OCI-LY1 (cell line): ENCODE measurements around the gene BHLHE23.

Experiments used
- H2AFZ ChIP-seq: fragments of 200-600 bp; sonication (generic), shearing (Covaris generic); 2 replicates; pipeline ENCODE4 v1.6.0; 2014; ENCODE audit warnings: antibody characterized with exemption, mild to moderate bottlenecking, low read length
- H3F3A ChIP-seq: fragments of 200-600 bp; sonication (generic), shearing (Covaris generic); 2 replicates; pipeline ENCODE4 v1.6.0; 2014; ENCODE audit warnings: mild to moderate bottlenecking, antibody characterized with exemption, low read length, moderate library complexity; ENCODE audit not compliant: insufficient read depth
- H3K27ac ChIP-seq: fragments of 200-600 bp; sonication (generic); 2 replicates; pipeline ENCODE4 v1.5.1; 2014; ENCODE audit warnings: low read length, mixed run types, mild to moderate bottlenecking, low read depth; ENCODE audit not compliant: poor library complexity, severe bottlenecking
- H3K27me3 ChIP-seq: fragments of 200-600 bp; sonication (generic); 2 replicates; pipeline ENCODE4 v1.6.0; 2014; ENCODE audit warnings: antibody characterized with exemption, mild to moderate bottlenecking, low read length, moderate library complexity; ENCODE audit not compliant: insufficient read depth
- H3K36me3 ChIP-seq: fragments of 200-600 bp; sonication (generic); 2 replicates; pipeline ENCODE4 v1.6.1; 2014; ENCODE audit warnings: mild to moderate bottlenecking, antibody characterized with exemption, low read length, moderate library complexity, mixed read lengths; ENCODE audit not compliant: insufficient read depth
- H3K4me1 ChIP-seq: fragments of 200-600 bp; sonication (generic); 2 replicates; pipeline ENCODE4 v1.5.1; 2014; ENCODE audit warnings: mild to moderate bottlenecking, low read length, moderate library complexity; ENCODE audit not compliant: insufficient read depth, severe bottlenecking
- H3K4me2 ChIP-seq: fragments of 200-600 bp; sonication (generic), shearing (Covaris generic); 2 replicates; pipeline ENCODE4 v1.6.1; 2014; ENCODE audit warnings: low read length
- H3K4me3 ChIP-seq: fragments of 200-600 bp; sonication (generic); 2 replicates; pipeline ENCODE4 v1.5.1; 2014; ENCODE audit warnings: low read length, low read depth, mild to moderate bottlenecking, mixed read lengths; ENCODE audit not compliant: poor library complexity, severe bottlenecking
- H3K79me2 ChIP-seq: fragments of 200-600 bp; shearing (Covaris generic); 2 replicates; pipeline ENCODE4 v1.6.1; 2016; ENCODE audit warnings: mixed run types, low read length, mixed read lengths; ENCODE audit not compliant: insufficient read depth
- H3K9ac ChIP-seq: fragments of 200-600 bp; sonication (generic), shearing (Covaris generic); 2 replicates; pipeline ENCODE4 v1.6.1; 2014; ENCODE audit warnings: mild to moderate bottlenecking, low read length, mixed read lengths
- H3K9me2 ChIP-seq: fragments of 200-600 bp; sonication (generic), shearing (Covaris generic); 2 replicates; pipeline ENCODE4 v1.6.1; 2014; ENCODE audit warnings: low read depth, mild to moderate bottlenecking, low read length, mixed read lengths
- H3K9me3 ChIP-seq: fragments of 200-600 bp; shearing (Covaris generic); 2 replicates; pipeline ENCODE4 v1.6.1; 2014; ENCODE audit warnings: low read length, mixed read lengths
- H4K20me1 ChIP-seq: fragments of 200-600 bp; sonication (generic), shearing (Covaris generic); 2 replicates; pipeline ENCODE4 v1.6.0; 2016; ENCODE audit warnings: mild to moderate bottlenecking, low read length; ENCODE audit not compliant: insufficient read depth
- EZH2 ChIP-seq: fragments of 200-600 bp; sonication (generic), shearing (Covaris generic); IDR thresholded peaks from 2 replicates; pipeline ENCODE4 v1.8.0; 2017; ENCODE audit warnings: borderline replicate concordance, mixed run types, mild to moderate bottlenecking, antibody characterized with exemption, low read length, moderate library complexity, mixed read lengths
- TF ChIP-seq, protein P1 (sequence below): fragments of 200-600 bp; sonication (generic), shearing (Covaris generic); IDR thresholded peaks from 2 replicates; pipeline ENCODE4 v1.5.1; 2017; ENCODE audit warnings: mild to moderate bottlenecking, antibody characterized with exemption, low read length, moderate library complexity, mixed read lengths

Gene BHLHE23

DNA sequence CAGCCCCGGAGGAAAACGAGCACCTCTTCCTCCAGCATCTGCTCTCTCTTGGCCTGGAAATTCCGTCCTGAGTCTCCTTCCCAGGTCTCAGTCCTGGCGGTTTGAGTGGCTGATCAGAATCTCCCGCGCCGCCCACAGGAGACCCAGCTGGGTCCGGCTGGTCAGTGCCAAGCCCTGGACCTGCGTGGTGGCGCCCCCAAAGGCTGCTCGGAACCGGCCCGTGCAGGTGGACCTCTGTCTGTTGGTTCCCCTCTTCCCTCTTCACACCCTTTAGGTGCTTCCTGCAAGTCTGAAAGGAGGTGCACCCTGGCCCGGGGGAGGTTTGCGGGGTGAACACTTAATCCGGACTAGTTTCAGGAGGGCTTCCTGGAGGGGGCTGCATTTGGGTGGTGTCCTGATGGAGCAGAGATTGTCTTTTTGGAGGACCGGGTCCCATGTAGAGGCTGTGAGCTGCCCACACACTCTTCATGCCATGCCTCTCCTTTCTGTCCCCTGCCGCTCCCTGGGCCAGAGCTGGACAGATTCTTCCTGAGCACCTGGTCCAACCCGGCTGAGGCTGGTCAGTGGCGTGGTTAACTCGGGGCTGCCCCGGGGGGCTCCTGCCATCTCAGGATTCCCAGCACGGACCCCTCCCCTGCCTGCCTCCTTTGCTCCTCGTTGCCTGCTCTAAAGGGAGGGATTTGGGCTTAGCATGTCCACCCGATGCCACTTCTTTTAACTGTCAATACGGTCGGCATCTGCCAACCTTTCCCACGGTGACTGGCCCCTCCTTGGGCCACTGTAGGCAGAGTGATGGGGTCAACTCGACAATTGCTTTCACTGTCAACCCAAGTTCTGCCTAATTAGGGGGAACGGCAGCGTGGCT is 16.5 kb upstream of the BHLHE23 start:
- Histone ChIP-seq H3K4me3 (no peak overlapping the region), H3K27ac (no peak overlapping the region), H4K20me1 (no peaks in the 10 kb centered on the region), H3K4me1 (no peaks in the 10 kb centered on the region), H2AFZ (no peak overlapping the region), H3K9ac (no peak overlapping the region), H3K79me2 (no peaks in the 10 kb centered on the region), H3K9me2 (no peaks in the 10 kb centered on the region), H3F3A (no peaks in the 10 kb centered on the region), H3K27me3 (peaks cover 9% of the 10 kb centered on the region; the same call in 1 of the 2 replicates), H3K9me3 (no peaks in the 10 kb centered on the region; the same call in 1 of the 2 replicates), H3K4me2 (no peak overlapping the region), H3K36me3 (no peaks in the 10 kb centered on the region)
- TF ChIP-seq, protein P1, sequence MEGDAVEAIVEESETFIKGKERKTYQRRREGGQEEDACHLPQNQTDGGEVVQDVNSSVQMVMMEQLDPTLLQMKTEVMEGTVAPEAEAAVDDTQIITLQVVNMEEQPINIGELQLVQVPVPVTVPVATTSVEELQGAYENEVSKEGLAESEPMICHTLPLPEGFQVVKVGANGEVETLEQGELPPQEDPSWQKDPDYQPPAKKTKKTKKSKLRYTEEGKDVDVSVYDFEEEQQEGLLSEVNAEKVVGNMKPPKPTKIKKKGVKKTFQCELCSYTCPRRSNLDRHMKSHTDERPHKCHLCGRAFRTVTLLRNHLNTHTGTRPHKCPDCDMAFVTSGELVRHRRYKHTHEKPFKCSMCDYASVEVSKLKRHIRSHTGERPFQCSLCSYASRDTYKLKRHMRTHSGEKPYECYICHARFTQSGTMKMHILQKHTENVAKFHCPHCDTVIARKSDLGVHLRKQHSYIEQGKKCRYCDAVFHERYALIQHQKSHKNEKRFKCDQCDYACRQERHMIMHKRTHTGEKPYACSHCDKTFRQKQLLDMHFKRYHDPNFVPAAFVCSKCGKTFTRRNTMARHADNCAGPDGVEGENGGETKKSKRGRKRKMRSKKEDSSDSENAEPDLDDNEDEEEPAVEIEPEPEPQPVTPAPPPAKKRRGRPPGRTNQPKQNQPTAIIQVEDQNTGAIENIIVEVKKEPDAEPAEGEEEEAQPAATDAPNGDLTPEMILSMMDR = no peak
- TF ChIP-seq EZH2 = no peak

DNA sequence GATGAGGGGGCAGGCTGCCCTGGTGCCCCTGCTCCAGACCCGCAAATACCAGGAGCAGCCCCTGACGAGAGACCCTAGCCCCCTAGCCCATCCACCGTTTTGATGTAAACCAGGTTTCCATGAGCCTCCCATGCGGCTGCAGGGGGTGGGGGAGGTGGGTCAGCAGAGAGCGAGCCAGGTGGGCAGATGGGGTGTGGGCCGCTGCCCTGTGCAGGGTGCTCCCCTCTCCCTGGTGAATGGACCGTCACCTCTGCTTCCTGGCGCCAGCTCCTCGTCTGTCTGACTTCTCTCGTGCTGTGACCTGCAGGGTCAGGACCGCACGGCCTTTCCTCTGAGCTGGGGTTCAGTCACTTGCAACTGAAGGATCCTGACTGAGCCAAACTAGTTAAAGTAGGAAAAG is 15.7 kb upstream of the BHLHE23 start:
- Histone ChIP-seq H3K36me3 (no peaks in the 10 kb centered on the region), H3K79me2 (no peaks in the 10 kb centered on the region), H3F3A (no peaks in the 10 kb centered on the region), H2AFZ (no peak overlapping the region), H4K20me1 (no peaks in the 10 kb centered on the region), H3K4me1 (no peaks in the 10 kb centered on the region), H3K9me3 (no peaks in the 10 kb centered on the region; the same call in 1 of the 2 replicates), H3K9me2 (no peaks in the 10 kb centered on the region), H3K27ac (no peak overlapping the region), H3K9ac (no peak overlapping the region), H3K4me2 (no peak overlapping the region), H3K27me3 (peaks cover 9% of the 10 kb centered on the region; the same call in 1 of the 2 replicates), H3K4me3 (no peak overlapping the region)
- TF ChIP-seq EZH2 = no peak
- TF ChIP-seq, protein P1 = no peak

DNA sequence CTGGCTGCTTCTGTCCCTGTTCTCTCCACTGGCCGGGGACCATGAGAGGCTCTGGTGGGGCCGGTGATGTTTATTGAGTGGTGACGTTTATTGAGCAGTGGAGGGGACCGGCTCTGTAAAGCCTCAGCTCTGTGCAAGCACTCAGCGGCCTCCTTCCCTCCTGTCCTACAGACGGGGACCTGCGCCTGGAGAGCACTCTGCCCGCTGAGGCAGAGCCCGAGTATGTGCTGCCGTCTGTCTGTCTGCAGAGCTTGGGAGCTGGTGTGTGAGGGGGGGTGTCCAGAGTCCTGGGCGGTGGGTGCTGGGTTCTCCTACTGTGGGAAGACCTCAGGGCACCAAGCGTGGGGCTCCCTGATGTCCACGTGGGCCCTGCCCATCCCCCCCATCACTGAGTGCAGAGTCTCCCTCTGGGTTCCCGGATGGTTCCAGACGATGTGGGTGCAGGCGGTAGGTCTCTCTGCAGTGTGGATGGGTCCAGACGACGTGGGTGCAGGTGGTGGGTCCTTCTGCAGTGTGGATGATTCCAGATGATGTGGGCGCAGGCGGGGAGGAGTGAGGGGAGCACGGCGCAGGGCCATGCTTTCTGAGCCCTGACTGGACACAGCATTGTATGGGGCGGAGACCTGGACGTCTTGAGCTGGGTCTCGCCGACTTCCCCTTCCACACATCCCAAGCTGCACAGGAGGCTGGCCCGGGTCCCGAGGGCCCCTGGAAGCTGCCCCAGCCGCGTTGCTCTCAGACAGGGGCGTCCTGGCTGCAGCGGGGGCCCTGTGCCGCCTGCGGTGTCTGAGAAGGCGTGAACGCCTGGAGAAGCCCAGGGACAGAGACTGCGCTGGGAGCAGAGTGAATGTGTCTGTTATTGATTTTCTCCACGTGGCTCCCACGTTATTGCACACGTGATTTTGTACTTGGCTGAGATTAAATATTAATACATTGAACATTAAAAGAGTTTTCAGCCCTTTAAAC is 14.9 kb upstream of the BHLHE23 start:
- Histone ChIP-seq H3K27me3 (peaks cover 11% of the 10 kb centered on the region; the same call in 1 of the 2 replicates), H3F3A (no peaks in the 10 kb centered on the region), H3K9me2 (no peaks in the 10 kb centered on the region), H3K79me2 (no peaks in the 10 kb centered on the region), H3K4me3 (no peak overlapping the region), H3K27ac (no peak overlapping the region), H3K4me2 (no peak overlapping the region), H4K20me1 (no peaks in the 10 kb centered on the region), H3K9ac (no peak overlapping the region), H3K36me3 (no peaks in the 10 kb centered on the region), H3K9me3 (no peaks in the 10 kb centered on the region; the same call in 1 of the 2 replicates), H2AFZ (no peak overlapping the region), H3K4me1 (no peaks in the 10 kb centered on the region)
- no peak for TF ChIP-seq EZH2
- TF ChIP-seq, protein P1 = no peak
